Activated naive CD8-positive, alpha-beta T cell (primary cell): Measurements from ENCODE around the gene SYNM.

Experiments used
- H3K27ac Mint-ChIP-seq: one replicate; pipeline ENCODE4 v1.8.0; 2021; ENCODE audit warnings: mixed read lengths
- H3K27me3 Mint-ChIP-seq: one replicate; pipeline ENCODE4 v1.8.0; 2021; ENCODE audit warnings: mixed read lengths
- H3K36me3 Mint-ChIP-seq: one replicate; pipeline ENCODE4 v1.8.0; 2021; ENCODE audit warnings: mixed read lengths
- H3K4me1 Mint-ChIP-seq: one replicate; pipeline ENCODE4 v1.8.0; 2021; ENCODE audit warnings: low read depth, mixed read lengths
- H3K4me3 Mint-ChIP-seq: one replicate; pipeline ENCODE4 v1.8.0; 2021; ENCODE audit warnings: mild to moderate bottlenecking, mixed read lengths
- H3K9me3 Mint-ChIP-seq: one replicate; pipeline ENCODE4 v1.8.0; 2021; ENCODE audit warnings: low read depth, mixed read lengths

Gene SYNM

DNA sequence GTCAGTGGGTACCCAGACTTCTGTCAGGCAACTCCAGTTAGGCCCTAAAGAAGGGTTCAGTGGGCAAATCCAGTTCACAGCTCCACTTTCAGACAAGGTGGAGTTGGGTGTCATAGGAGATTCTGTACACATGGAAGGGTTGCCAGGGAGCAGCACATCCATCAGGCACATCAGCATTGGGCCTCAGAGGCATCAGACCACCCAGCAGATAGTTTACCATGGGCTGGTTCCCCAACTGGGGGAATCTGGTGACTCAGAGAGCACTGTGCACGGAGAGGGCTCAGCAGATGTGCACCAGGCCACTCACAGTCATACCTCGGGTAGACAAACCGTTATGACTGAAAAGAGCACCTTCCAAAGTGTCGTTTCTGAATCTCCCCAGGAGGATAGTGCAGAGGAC, 27.2 kb downstream of the SYNM start:
- no peaks in the 10 kb centered on the region for H3K36me3 Mint-ChIP-seq
- no peaks in the 10 kb centered on the region for H3K9me3 Mint-ChIP-seq
- no peaks in the 10 kb centered on the region for H3K4me1 Mint-ChIP-seq
- no peak overlapping the region for H3K27ac Mint-ChIP-seq
- H3K27me3 Mint-ChIP-seq: no peaks in the 10 kb centered on the region
- H3K4me3 Mint-ChIP-seq: no peak overlapping the region

DNA sequence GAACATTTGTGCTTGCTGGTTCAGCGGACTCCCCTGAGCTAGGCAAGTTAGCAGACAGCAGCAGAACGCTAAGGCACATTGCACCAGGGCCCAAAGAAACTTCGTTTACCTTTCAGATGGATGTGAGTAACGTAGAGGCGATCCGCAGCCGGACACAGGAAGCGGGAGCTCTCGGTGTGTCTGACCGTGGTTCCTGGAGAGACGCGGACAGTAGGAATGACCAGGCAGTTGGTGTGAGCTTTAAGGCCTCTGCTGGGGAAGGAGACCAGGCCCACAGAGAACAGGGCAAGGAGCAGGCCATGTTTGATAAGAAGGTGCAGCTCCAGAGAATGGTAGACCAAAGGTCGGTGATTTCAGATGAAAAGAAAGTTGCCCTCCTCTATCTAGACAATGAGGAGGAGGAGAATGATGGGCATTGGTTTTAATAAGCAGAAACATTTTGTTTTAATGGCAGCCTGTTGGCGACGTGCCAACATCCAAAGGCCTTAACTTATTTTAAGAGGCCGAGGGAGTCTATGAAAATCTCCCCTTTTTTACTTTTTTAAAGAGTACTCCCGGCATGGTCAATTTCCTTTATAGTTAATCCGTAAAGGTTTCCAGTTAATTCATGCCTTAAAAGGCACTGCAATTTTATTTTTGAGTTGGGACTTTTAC, 27.9 kb downstream of the SYNM start:
- Mint-ChIP-seq H3K27me3 (no peaks in the 10 kb centered on the region), H3K4me3 (no peak overlapping the region), H3K4me1 (no peaks in the 10 kb centered on the region), H3K9me3 (no peaks in the 10 kb centered on the region), H3K36me3 (no peaks in the 10 kb centered on the region), H3K27ac (no peak overlapping the region)

DNA sequence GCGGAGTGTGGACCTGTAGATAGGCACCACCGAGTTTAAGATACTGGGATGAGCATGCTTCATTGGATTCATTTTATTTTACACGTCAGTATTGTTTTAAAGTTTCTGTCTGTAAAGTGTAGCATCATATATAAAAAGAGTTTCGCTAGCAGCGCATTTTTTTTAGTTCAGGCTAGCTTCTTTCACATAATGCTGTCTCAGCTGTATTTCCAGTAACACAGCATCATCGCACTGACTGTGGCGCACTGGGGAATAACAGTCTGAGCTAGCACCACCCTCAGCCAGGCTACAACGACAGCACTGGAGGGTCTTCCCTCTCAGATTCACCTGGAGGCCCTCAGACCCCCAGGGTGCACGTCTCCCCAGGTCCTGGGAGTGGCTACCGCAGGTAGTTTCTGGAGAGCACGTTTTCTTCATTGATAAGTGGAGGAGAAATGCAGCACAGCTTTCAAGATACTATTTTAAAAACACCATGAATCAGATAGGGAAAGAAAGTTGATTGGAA, 29.5 kb downstream of the SYNM start:
- Mint-ChIP-seq H3K36me3 (no peaks in the 10 kb centered on the region), H3K4me3 (no peak overlapping the region), H3K27ac (no peak overlapping the region), H3K4me1 (no peaks in the 10 kb centered on the region), H3K9me3 (no peaks in the 10 kb centered on the region), H3K27me3 (no peaks in the 10 kb centered on the region)

GRCh38 chr15:99135194-99135593, 30.3 kb downstream of the SYNM start:
- no peaks in the 10 kb centered on the region for H3K27me3 Mint-ChIP-seq
- no peaks in the 10 kb centered on the region for H3K9me3 Mint-ChIP-seq
- no peaks in the 10 kb centered on the region for H3K4me1 Mint-ChIP-seq
- no peaks in the 10 kb centered on the region for H3K36me3 Mint-ChIP-seq
- no peak overlapping the region for H3K27ac Mint-ChIP-seq
- H3K4me3 Mint-ChIP-seq: no peak overlapping the region

DNA sequence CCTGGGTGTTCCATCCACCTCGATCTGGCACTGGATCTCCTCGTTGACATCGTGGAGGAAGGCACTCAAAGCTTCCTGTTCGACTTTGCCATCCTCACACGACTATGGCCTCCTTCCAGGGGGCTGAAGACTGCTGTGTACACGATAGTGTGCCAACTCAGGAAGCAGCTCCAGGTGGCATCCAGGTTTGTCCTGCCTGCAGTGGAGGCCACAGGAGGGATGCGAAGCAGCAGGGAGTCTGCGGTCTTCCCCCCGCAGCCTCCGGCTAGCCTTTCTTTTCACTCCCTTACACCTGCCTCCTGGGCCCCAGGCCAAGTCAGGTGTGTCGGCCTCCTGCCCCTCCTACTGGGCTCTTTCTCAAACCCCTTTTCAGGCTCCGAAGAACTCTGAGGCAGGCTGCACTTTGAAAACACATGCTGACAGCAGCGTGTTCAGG, 32.2 kb downstream of the SYNM start:
- no peaks in the 10 kb centered on the region for H3K36me3 Mint-ChIP-seq

GRCh38 chr15:99137877-99138276, 33.0 kb downstream of the SYNM start:
- no peaks in the 10 kb centered on the region for H3K4me1 Mint-ChIP-seq
- no peak overlapping the region for H3K4me3 Mint-ChIP-seq
- H3K9me3 Mint-ChIP-seq: no peaks in the 10 kb centered on the region
- no peaks in the 10 kb centered on the region for H3K27me3 Mint-ChIP-seq
- no peaks in the 10 kb centered on the region for H3K36me3 Mint-ChIP-seq
- H3K27ac Mint-ChIP-seq: no peak overlapping the region

More for the DNA sequence above, 32.2 kb downstream of the SYNM start:
- Mint-ChIP-seq H3K27me3 (no peaks in the 10 kb centered on the region), H3K4me3 (no peak overlapping the region), H3K27ac (no peak overlapping the region), H3K4me1 (no peaks in the 10 kb centered on the region), H3K9me3 (no peaks in the 10 kb centered on the region)

- Mint-ChIP-seq H3K4me1 (no peaks in the 10 kb centered on the region), H3K27ac (no peak overlapping the region), H3K27me3 (no peaks in the 10 kb centered on the region), H3K9me3 (no peaks in the 10 kb centered on the region), H3K36me3 (no peaks in the 10 kb centered on the region), H3K4me3 (no peak overlapping the region)
Measured at GRCh38 chr15:99138491-99138982, 33.7 kb downstream of the SYNM start.

DNA sequence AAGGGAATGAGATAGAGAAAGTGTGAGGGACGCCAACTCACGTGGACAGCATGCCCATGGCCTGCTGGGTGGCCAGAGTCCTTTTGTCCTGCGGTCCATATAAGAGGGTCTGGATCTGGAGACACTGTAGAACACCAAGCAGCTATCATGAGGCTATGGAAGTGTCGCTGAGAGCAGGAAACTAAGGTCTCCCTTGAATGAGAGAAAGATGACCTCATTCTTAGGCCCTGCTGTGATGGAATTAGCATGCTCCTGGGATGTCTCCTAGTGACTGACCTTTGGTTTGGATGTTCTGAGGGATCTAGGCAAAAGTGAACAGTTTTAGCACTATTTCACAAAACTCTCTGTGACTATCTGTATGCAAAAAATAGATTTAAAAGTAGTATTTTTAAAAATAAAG, 34.4 kb downstream of the SYNM start:
- Mint-ChIP-seq H3K4me3 (no peak overlapping the region), H3K4me1 (no peaks in the 10 kb centered on the region), H3K9me3 (no peaks in the 10 kb centered on the region), H3K36me3 (no peaks in the 10 kb centered on the region), H3K27me3 (no peaks in the 10 kb centered on the region), H3K27ac (no peak overlapping the region)

GRCh38 chr15:99140590-99140989, 35.7 kb downstream of the SYNM start:
- Mint-ChIP-seq H3K27ac (no peak overlapping the region), H3K36me3 (no peaks in the 10 kb centered on the region), H3K27me3 (no peaks in the 10 kb centered on the region)

DNA sequence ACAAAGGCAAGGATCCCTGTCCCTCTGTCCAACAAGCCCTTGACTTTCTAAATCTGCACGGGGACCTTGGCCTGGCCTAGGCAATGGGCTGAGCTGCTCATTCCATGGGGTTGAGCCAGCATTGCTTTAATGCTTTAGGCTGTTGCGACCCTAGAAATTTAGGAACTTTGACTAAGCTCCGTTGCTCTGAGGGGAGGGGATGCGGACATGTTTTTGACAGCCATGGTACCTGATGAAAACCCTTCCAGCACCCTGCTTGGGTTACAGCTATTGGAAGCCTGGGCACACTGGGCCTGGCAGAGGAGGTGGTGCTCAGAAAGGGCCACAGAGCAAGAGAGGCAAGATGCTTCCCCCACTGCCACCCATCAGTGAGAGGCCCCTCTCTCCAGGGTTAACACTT, 37.1 kb downstream of the SYNM start:
- no peaks in the 10 kb centered on the region for H3K9me3 Mint-ChIP-seq
- H3K4me3 Mint-ChIP-seq: no peak overlapping the region
- no peaks in the 10 kb centered on the region for H3K36me3 Mint-ChIP-seq
- H3K4me1 Mint-ChIP-seq: no peaks in the 10 kb centered on the region
- H3K27me3 Mint-ChIP-seq: no peaks in the 10 kb centered on the region
- H3K27ac Mint-ChIP-seq: no peak overlapping the region

More at GRCh38 chr15:99140590-99140989, 35.7 kb downstream of the SYNM start:
- Mint-ChIP-seq H3K4me1 (no peaks in the 10 kb centered on the region), H3K9me3 (no peaks in the 10 kb centered on the region), H3K4me3 (no peak overlapping the region)

DNA sequence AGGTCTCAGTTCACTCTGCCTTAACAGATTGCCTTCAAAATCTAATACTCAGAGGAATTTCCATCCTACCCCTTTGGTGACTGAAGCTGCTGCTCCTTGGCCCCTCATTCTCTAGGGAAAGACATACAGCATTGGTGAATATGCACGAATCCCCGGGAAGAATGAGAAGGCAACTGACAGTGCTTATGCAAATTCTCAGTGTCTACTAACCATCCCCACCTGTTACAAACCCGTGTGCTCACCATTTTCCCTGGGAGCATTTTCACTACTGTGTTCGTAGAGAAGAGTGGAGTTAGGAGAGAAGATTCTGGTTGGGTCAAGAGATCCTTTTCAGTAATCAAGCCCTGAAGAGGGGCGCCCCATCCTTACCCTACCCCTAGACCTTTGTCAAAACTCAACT, 37.7 kb downstream of the SYNM start:
- H3K27me3 Mint-ChIP-seq: no peaks in the 10 kb centered on the region
- no peaks in the 10 kb centered on the region for H3K9me3 Mint-ChIP-seq
- H3K4me1 Mint-ChIP-seq: no peaks in the 10 kb centered on the region
- H3K27ac Mint-ChIP-seq: no peak overlapping the region
- no peaks in the 10 kb centered on the region for H3K36me3 Mint-ChIP-seq
- no peak overlapping the region for H3K4me3 Mint-ChIP-seq

GRCh38 chr15:99143242-99143641, 38.4 kb downstream of the SYNM start:
- H3K27ac Mint-ChIP-seq: no peak overlapping the region

GRCh38 chr15:99143655-99144610, 39.1 kb downstream of the SYNM start:
- H3K4me3 Mint-ChIP-seq: no peak overlapping the region
- no peak overlapping the region for H3K27ac Mint-ChIP-seq
- no peaks in the 10 kb centered on the region for H3K4me1 Mint-ChIP-seq
- H3K9me3 Mint-ChIP-seq: no peaks in the 10 kb centered on the region
- no peaks in the 10 kb centered on the region for H3K27me3 Mint-ChIP-seq
- no peaks in the 10 kb centered on the region for H3K36me3 Mint-ChIP-seq

More at GRCh38 chr15:99143242-99143641, 38.4 kb downstream of the SYNM start:
- no peak overlapping the region for H3K4me3 Mint-ChIP-seq
- no peaks in the 10 kb centered on the region for H3K27me3 Mint-ChIP-seq
- no peaks in the 10 kb centered on the region for H3K9me3 Mint-ChIP-seq
- no peaks in the 10 kb centered on the region for H3K36me3 Mint-ChIP-seq
- H3K4me1 Mint-ChIP-seq: no peaks in the 10 kb centered on the region

DNA sequence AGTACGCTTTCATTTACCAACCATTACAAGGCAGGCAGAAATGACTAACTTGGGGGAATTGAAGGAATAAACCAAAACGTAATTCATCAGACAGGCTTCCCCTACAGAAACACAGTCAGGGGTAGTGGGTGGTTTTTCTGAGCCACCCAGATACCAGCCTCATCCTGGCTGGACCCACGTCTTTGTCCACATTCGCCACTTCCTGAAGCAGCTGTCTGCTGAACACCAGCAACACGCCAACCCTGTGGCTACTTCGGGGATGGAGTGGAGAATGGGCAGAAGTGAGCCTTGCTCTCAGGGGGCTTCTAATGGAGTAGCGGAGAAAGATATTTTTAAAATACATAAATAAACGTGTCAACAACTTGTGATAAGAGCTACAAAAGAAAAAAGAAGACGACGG, 40.1 kb downstream of the SYNM start:
- Mint-ChIP-seq H3K27ac (no peak overlapping the region), H3K36me3 (no peaks in the 10 kb centered on the region), H3K4me3 (no peak overlapping the region), H3K27me3 (no peaks in the 10 kb centered on the region), H3K4me1 (no peaks in the 10 kb centered on the region), H3K9me3 (no peaks in the 10 kb centered on the region)

GRCh38 chr15:99145778-99146177, 40.9 kb downstream of the SYNM start:
- Mint-ChIP-seq H3K27ac (no peak overlapping the region), H3K27me3 (no peaks in the 10 kb centered on the region), H3K4me3 (no peak overlapping the region), H3K36me3 (no peaks in the 10 kb centered on the region), H3K9me3 (no peaks in the 10 kb centered on the region), H3K4me1 (no peaks in the 10 kb centered on the region)
